Activated naive CD4-positive, alpha-beta T cell treated with anti-CD3 and anti-CD28 coated beads, Interleukin-2, amount 10 ng/mL, durations not matched to agents 7 days and 5 days (primary cell): ENCODE results near the gene CYTH2.
"Not testable (repeated sequence)": the region's sequence is repeated elsewhere in the genome, so short reads cannot be mapped to it uniquely, and the experiment has no call there.

Source experiments
- CTCF ChIA-PET: fragments of 350-600 bp; sonication (Branson Sonifier 250); formaldehyde crosslinking; loops from one replicate; lab custom pipeline; 2021; ENCODE audit warnings: antibody characterized with exemption; lab: Charles Lee
- DNase-seq: peaks from one replicate; pipeline ENCODE4 v3.0.0-alpha.2; 2020
- H3K27ac Mint-ChIP-seq: one replicate; pipeline ENCODE4 v1.8.0; 2021; ENCODE audit warnings: mild to moderate bottlenecking, moderate library complexity, mixed read lengths
- H3K27me3 Mint-ChIP-seq: one replicate; pipeline ENCODE4 v1.8.0; 2021; ENCODE audit warnings: mild to moderate bottlenecking, mixed read lengths
- H3K36me3 Mint-ChIP-seq: one replicate; pipeline ENCODE4 v1.8.0; 2021; ENCODE audit warnings: mixed read lengths
- H3K4me1 Mint-ChIP-seq: one replicate; pipeline ENCODE4 v1.8.0; 2021; ENCODE audit warnings: mixed read lengths
- H3K4me3 Mint-ChIP-seq: one replicate; pipeline ENCODE4 v1.8.0; 2021; ENCODE audit warnings: mild to moderate bottlenecking, moderate library complexity, mixed read lengths
- H3K9me3 Mint-ChIP-seq: one replicate; pipeline ENCODE4 v1.8.0; 2021; ENCODE audit warnings: mixed read lengths

Gene CYTH2

DNA sequence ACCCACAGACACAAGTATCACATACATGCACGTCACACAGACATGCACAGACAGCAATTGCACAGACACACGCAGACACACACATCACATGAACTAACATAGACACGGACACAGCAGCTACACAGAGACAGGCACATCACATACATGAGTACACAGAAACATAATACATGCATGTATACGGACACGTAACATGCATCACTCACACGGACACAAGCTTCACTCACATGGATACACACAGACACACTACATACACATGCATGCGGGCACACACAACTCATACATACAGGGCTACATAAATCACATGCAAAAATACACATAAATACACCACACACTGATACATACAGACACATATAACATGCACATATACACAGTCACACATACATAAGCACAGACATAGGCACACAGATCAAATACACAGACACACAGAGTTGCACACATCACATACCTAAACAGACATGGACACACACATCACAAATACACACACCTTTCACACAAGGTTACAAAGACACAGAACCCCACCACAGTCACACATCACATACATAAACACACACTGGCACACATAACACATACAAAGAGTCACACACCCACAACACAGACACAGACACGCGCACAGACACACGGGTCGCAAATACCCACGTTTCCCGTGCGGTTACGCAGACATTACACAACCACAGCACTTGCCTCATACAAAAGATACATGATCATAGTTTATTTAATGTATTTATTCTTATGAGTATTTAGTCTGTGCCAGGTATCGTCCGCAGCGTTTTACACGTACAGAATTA, 43.5 kb downstream of the CYTH2 start:
- no peaks in the 10 kb centered on the region for H3K9me3 Mint-ChIP-seq
- H3K4me3 Mint-ChIP-seq = no peak overlapping the region
- H3K4me1 Mint-ChIP-seq = peaks cover 16% of the 10 kb centered on the region
- no peaks in the 10 kb centered on the region for H3K36me3 Mint-ChIP-seq
- DNase-seq = no peak
- CTCF ChIA-PET = interaction anchor here (0.6 to 1.6 kb wide), 3 partner anchors 19 to 198 kb away, joined by 3 to 7 read pairs (median 4); no protein-coding TSS in a partner anchor
- H3K27me3 Mint-ChIP-seq = peaks cover 14% of the 10 kb centered on the region
- H3K27ac Mint-ChIP-seq = no peak overlapping the region

DNA sequence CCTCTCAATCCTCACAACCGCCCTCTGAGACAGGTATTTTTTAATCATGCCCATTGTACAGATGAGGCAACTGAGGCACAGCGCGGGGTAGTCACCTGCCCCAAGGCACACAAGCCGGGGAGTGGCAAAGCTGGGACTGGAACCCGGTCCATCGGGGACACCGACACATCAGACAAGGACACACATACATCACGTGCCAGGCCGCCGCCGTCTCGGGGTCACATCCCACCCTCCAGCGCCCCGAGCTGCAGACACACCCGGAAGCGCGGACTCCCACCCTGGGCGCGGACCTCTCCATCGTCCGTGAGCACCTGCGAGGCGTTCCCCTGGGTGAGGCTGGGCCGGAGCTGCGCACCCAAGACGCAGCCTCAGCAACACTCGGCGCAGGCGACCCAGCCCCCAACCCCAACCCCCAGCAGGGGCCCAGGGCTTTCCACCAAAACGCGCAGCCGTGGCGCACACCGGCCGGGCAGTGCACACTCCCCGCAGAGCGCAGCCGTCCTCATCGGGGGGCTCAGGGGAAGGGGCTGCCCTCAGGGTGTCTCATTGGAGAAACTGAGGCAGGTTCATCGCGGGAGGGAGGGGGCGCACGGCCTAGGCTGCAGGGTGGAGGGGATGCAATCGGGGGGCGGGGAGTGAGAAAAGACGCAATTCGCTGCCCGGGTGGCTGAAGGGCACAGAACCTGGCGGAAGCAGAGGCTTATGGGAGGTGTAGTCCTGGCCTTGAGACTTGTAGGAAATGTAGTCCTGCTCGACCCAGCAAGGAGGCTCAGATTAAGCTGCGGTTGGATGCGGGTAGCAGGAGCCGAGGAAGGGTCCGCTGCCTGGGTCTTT, 44.3 kb downstream of the CYTH2 start:
- no peaks in the 10 kb centered on the region for H3K9me3 Mint-ChIP-seq
- CTCF ChIA-PET = interaction anchor here (0.6 to 1.6 kb wide), 5 partner anchors 20 to 199 kb away, joined by 3 to 7 read pairs (median 4); no protein-coding TSS in a partner anchor
- peak; percentile 89 for DNase-seq

DNA sequence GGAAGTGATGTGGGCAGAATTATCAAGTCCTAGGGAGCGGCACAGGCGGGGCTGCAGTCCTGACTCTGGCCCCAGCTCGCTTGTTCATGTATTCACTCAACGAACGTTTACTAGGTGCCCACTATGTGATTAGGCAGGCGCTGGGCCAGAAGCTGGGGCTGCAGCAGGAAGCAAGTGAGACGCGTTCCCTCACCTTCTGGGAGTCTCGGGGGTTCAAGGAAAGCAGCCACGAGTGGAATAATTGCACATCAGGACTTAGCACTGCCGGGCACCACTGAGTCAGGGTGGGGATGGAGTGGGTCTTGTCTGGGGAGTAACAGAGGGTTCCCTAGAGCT, 44.9 kb downstream of the CYTH2 start:
- no peaks in the 10 kb centered on the region for H3K36me3 Mint-ChIP-seq
- CTCF ChIA-PET = interaction anchor here (0.6 to 1.6 kb wide), 3 partner anchors 54 to 75 kb away, joined by 3 to 7 read pairs (median 4); no protein-coding TSS in a partner anchor
- no peaks in the 10 kb centered on the region for H3K9me3 Mint-ChIP-seq
- no peak overlapping the region for H3K4me3 Mint-ChIP-seq
- no peak for DNase-seq
- peak overlapping the region; percentile 76 for H3K27ac Mint-ChIP-seq
- H3K27me3 Mint-ChIP-seq = peaks cover 12% of the 10 kb centered on the region
- peaks cover 16% of the 10 kb centered on the region for H3K4me1 Mint-ChIP-seq

More for the DNA sequence above, 44.3 kb downstream of the CYTH2 start:
- Mint-ChIP-seq H3K27me3 (peaks cover 15% of the 10 kb centered on the region), H3K4me3 (no peak overlapping the region), H3K27ac (peak overlapping the region; percentile 76), H3K36me3 (no peaks in the 10 kb centered on the region), H3K4me1 (peaks cover 16% of the 10 kb centered on the region)

DNA sequence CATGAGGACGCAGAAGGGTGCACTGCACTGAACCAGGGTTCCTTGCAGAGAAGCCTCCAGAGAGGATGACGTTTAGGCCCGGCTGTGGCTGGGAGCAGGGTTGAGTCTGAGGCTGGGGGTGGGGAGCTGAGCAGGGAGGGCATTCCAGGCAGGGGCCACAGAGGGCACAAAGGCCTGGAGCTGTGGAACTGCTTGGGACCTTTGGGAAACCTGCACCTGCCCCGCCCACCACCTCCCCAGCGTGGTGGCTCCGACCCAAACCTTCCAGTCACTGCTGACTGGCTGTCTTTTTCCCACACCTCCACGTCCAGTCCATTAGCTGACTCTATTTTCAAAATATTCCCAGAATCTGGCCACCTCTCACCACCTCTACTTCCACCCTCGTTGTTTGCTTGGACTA, 47.4 kb downstream of the CYTH2 start:
- CTCF ChIA-PET = interaction anchor here (2.9 kb wide), 1 partner anchor 68 kb away, joined by 10 read pairs; no protein-coding TSS in a partner anchor
- Mint-ChIP-seq H3K27ac (no peak overlapping the region), H3K27me3 (peaks cover 4% of the 10 kb centered on the region), H3K4me3 (no peak overlapping the region), H3K36me3 (no peaks in the 10 kb centered on the region), H3K4me1 (peaks cover 6% of the 10 kb centered on the region), H3K9me3 (no peaks in the 10 kb centered on the region)
- no peak for DNase-seq

DNA sequence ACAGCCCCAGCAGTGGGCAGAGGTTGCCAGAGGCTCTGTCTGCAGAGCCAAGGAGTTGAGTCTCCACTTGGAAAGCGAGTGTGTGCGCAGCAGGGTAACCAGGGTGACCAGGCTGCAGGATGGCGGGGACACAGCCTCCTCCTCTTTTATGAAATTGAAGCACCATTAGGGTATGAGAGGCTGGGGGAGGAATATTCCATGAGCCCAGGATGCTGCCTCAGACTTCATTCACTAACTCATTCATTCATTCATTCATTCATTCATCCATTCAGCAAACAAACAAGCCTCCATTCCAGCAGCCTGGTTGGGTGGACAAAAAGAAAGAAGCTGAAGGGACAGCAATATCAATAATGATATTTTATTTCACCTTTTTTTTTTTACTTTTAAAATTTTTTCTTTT, 49.0 kb downstream of the CYTH2 start:
- CTCF ChIA-PET = interaction anchor here (2.9 kb wide), 1 partner anchor 66 kb away, joined by 10 read pairs; no protein-coding TSS in a partner anchor
- H3K4me1 Mint-ChIP-seq = peaks cover 6% of the 10 kb centered on the region
- no peak for DNase-seq
- H3K9me3 Mint-ChIP-seq = no peaks in the 10 kb centered on the region
- no peak overlapping the region for H3K27ac Mint-ChIP-seq
- H3K36me3 Mint-ChIP-seq = no peaks in the 10 kb centered on the region
- no peak overlapping the region for H3K4me3 Mint-ChIP-seq
- peaks cover 4% of the 10 kb centered on the region for H3K27me3 Mint-ChIP-seq

DNA sequence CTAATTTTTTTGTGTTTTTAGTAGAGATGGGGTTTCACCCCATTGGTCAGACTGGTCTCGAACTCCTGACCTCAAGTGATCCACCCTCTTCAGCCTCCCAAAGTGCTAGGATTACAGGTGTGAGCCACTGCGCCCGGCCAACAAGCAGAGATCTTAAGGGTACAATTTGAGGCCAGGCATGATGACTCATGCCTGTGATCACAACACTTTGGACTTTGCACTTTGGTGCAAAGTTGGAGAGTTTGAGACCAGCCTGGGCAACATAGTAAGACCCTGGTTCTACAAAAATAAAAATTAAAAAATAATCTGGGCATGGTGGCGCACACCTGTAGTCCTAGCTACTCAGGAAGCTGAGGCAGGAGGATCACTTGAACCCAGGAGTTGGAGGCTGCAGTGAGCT, 50.3 kb downstream of the CYTH2 start:
- not testable (repeated sequence) for H3K4me3 Mint-ChIP-seq, H3K4me1 Mint-ChIP-seq, H3K27me3 Mint-ChIP-seq, H3K36me3 Mint-ChIP-seq, H3K27ac Mint-ChIP-seq, DNase-seq, H3K9me3 Mint-ChIP-seq
- CTCF ChIA-PET = interaction anchor here (2.9 kb wide), 1 partner anchor 65 kb away, joined by 10 read pairs; no protein-coding TSS in a partner anchor

GRCh38 chr19:48520134-48520533, 51.0 kb downstream of the CYTH2 start:
- Mint-ChIP-seq H3K36me3 (peaks cover 4% of the 10 kb centered on the region), H3K4me1 (no peaks in the 10 kb centered on the region), H3K27me3 (peaks cover 8% of the 10 kb centered on the region), H3K27ac (no peak overlapping the region), H3K9me3 (peaks cover 10% of the 10 kb centered on the region), H3K4me3 (no peak overlapping the region)
- CTCF ChIA-PET = no interaction called here
- no peak for DNase-seq

GRCh38 chr19:48524221-48524620, 55.1 kb downstream of the CYTH2 start:
- no peak for DNase-seq
- CTCF ChIA-PET = interaction anchor here (2.4 kb wide), 1 partner anchor 60 kb away, joined by 8 read pairs; no protein-coding TSS in a partner anchor
- Mint-ChIP-seq H3K27ac (no peak overlapping the region), H3K9me3 (peaks cover 28% of the 10 kb centered on the region), H3K27me3 (peaks cover 7% of the 10 kb centered on the region), H3K4me3 (no peak overlapping the region), H3K36me3 (peaks cover 5% of the 10 kb centered on the region), H3K4me1 (no peaks in the 10 kb centered on the region)

DNA sequence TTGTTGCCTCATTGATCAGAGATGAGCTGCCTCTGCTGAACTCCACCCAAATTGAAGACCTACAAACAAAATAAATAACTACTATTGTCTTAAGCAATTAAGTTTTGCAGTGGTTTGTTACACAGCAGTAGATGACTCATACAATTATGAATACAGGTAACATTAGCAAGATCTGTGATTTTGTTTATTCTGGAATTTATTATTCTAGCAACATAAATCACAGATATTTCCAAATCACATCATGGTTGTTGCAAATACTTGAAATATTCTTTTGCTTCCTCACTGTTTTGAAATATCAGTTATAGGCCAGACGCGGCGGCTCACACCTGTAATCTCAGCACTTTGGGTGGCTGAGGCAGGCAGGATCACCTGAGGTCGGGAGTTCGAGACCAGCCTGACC, 55.6 kb downstream of the CYTH2 start:
- CTCF ChIA-PET = interaction anchor here (1.1 to 2.4 kb wide), 2 partner anchors 59 to 60 kb away, joined by 3 to 8 read pairs; no protein-coding TSS in a partner anchor
- Mint-ChIP-seq H3K27me3 (peaks cover 7% of the 10 kb centered on the region), H3K27ac (no peak overlapping the region), H3K9me3 (peaks cover 30% of the 10 kb centered on the region), H3K36me3 (peaks cover 5% of the 10 kb centered on the region), H3K4me1 (no peaks in the 10 kb centered on the region), H3K4me3 (no peak overlapping the region)
- no peak for DNase-seq

DNA sequence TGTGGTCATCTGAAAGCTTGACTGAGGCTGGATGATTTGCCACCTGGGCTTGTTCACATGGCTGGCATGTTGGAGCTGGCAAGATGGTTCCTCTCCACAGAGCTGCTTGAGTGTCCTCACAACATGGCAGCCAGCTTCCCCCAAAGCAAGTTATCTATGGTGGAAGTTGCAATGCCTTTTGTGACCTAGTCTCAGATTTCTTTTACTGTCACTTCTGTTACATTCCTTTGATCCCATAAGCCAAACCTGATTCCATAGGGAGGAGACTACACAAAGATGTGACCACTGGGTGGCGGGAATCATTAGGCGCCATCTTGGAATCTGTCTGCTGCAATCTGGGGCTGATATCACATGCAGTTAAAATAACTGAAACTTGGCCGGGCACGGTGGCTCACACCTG, 60.0 kb downstream of the CYTH2 start:
- CTCF ChIA-PET = no interaction called here
- peaks cover 27% of the 10 kb centered on the region for H3K9me3 Mint-ChIP-seq
- H3K4me1 Mint-ChIP-seq = no peaks in the 10 kb centered on the region
- H3K36me3 Mint-ChIP-seq = peaks cover 5% of the 10 kb centered on the region
- H3K4me3 Mint-ChIP-seq = no peak overlapping the region
- no peak for DNase-seq
- H3K27me3 Mint-ChIP-seq = peaks cover 11% of the 10 kb centered on the region
- no peak overlapping the region for H3K27ac Mint-ChIP-seq

DNA sequence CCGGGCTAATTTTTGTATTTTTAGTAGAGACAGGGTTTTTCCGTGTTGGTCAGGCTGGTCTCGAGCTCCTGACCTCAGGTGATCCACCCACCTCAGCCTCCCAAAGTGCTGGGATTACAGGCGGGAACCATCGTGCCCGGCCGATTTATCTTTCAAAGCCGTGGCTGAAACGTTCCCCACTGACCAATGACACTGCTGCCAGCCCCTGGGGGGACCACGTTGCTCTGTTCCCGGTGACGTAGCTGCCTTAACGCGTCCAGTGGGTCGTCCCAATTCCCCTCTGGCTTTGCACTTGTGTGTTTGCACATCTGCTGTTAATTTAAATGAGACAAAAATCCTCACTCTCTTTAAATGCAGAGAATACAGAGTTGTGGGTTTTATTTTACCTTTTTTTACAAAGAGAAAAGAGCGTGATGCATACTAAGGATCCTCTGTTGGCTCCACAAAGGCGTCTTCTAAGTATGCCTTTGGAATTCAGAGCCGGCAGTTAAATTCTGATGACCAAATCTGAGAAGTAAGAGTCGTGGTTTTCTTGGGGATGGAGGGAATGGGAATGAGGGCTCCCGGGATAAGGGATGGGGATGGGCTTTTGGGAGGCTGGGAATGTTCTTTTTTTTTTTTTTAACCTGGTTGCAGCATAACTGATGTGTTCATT, 61.0 kb downstream of the CYTH2 start:
- Mint-ChIP-seq H3K4me3 (no peak overlapping the region), H3K27ac (no peak overlapping the region), H3K36me3 (peaks cover 1% of the 10 kb centered on the region), H3K27me3 (peaks cover 7% of the 10 kb centered on the region), H3K9me3 (peaks cover 21% of the 10 kb centered on the region), H3K4me1 (no peaks in the 10 kb centered on the region)
- CTCF ChIA-PET = no interaction called here
- DNase-seq = no peak

- CTCF ChIA-PET = no interaction called here
- peaks cover 21% of the 10 kb centered on the region for H3K9me3 Mint-ChIP-seq
- H3K36me3 Mint-ChIP-seq = peaks cover 1% of the 10 kb centered on the region
- H3K27me3 Mint-ChIP-seq = peaks cover 7% of the 10 kb centered on the region
- no peak overlapping the region for H3K27ac Mint-ChIP-seq
- H3K4me1 Mint-ChIP-seq = no peaks in the 10 kb centered on the region
- DNase-seq = no peak
- no peak overlapping the region for H3K4me3 Mint-ChIP-seq
These were observed 61.6 kb downstream of the CYTH2 start for GRCh38 chr19:48530770-48531169.
